Measurements from ENCODE around the gene JARID2.
A peak's percentile ranks its signal among the peaks of the same experiment; 100 is the strongest.

Gene JARID2

DNA sequence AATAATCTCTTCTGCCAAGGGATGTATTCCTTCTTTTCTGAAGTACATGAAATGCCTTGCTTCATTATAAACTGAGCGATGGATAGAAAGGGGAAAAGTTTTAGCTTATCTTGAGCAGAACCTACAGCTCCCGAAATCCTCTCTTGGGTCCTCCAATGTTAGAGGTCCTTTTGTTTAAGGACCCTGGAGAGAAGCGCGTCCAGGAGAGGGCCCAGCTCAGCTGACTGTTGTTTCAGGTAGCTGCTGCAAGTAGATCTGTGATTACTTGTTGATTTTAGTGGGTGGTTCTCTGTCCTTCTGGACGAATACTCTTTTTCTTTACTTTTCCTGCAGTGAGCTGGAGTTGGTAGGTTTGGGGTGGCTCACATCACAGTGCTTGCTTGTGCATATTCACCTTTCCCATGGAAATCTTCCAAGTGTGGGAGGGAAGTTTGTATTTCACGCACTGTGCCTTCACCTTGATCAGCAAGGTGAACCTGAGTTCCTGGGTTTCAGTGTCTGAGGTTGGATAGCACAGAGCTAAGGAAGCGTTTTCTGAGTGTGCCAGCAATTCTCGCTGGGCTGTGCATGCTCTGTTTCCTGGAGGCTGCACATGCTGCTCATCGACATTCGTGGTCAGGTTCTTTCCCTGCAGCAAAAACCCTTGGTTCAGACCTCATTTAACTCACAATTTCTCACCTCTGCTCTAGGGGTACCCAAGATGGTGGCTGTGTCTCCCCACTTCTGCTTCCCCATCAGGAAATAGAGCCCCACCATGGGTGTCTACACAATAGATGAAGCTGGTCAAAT lies 176.3 kb downstream of the JARID2 start:
- no peak for DNase-seq (ENCODE audit: low spot score)

- DNase-seq (ENCODE audit: low spot score): no peak
Observed at GRCh38 chr6:15423286-15423993, 177.6 kb downstream of the JARID2 start.

DNA sequence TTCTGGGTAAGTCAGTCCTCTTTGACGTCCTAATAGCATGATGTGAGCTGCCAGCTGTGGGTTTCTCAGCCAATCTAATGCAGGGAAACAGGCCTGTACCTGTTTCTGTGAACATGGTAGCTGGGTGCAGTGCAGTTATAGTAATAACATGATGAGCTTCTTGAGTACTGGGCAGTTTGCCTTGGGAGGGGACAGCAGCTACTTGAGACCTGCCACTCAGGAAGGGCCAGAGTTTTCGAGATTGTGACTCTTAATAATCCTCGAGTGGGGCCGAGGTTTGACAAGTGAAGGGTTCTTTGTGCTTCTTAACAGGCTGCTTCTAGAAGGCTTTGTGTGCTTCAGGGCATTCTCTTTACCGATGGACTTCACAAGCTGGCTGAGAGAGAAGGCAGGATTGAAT lies 180.1 kb downstream of the JARID2 start:
- DNase-seq (ENCODE audit: low spot score): no peak

- no peak for DNase-seq (ENCODE audit: low spot score)
Observed at GRCh38 chr6:15426395-15426794, 180.5 kb downstream of the JARID2 start.

GRCh38 chr6:15426901-15427300 lies 181.0 kb downstream of the JARID2 start:
- no peak for DNase-seq (ENCODE audit: low spot score)

GRCh38 chr6:15427331-15428070 lies 181.6 kb downstream of the JARID2 start:
- DNase-seq (ENCODE audit: low spot score): no peak

GRCh38 chr6:15429141-15430110 lies 183.6 kb downstream of the JARID2 start:
- peak; percentile 76 for DNase-seq (ENCODE audit: low spot score)

GRCh38 chr6:15430186-15430585 lies 184.3 kb downstream of the JARID2 start:
- DNase-seq (ENCODE audit: low spot score): no peak

DNA sequence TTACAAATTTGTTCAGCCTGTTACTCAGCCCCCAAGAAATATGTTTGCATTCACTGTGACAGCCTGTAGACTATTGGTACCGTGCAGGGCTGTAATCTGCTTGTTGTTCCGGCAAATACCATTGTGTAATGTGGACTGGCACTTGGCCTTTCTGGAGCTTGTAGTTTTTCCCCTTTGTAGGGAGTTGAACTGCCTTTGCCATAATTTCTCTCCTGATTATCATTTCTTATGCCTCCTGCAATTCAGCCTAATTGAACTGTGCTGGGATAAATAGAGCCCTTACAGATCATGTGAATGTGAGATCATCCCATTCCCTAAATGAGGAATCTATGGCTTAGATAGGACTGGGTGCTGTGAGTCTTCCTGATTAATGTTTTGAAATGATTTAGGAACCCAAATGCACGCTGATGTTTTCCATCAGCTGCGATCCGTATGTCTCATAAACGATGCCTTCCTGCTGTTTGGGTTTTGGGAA lies 185.1 kb downstream of the JARID2 start:
- no peak for DNase-seq (ENCODE audit: low spot score)

GRCh38 chr6:15431762-15432483 lies 186.1 kb downstream of the JARID2 start:
- DNase-seq (ENCODE audit: low spot score): peak; percentile 27

DNA sequence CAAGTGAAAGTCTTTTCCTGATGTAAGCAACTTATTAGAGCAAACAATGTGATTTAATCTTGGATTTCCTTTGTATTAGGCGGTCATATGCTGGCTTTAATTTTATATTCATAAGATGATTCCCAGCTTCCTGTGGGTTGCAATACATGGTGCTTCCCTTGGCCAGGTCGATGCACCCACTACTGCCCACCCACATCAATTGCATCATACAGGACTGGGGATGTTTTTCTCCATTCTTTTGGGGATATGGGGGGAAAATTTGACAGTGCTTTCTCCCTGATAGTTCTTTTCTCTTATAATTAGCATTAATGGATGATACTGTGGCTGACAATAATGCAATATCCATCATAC lies 187.6 kb downstream of the JARID2 start:
- DNase-seq (ENCODE audit: low spot score): no peak

GRCh38 chr6:15434263-15434662 lies 188.4 kb downstream of the JARID2 start:
- no peak for DNase-seq (ENCODE audit: low spot score)

DNA sequence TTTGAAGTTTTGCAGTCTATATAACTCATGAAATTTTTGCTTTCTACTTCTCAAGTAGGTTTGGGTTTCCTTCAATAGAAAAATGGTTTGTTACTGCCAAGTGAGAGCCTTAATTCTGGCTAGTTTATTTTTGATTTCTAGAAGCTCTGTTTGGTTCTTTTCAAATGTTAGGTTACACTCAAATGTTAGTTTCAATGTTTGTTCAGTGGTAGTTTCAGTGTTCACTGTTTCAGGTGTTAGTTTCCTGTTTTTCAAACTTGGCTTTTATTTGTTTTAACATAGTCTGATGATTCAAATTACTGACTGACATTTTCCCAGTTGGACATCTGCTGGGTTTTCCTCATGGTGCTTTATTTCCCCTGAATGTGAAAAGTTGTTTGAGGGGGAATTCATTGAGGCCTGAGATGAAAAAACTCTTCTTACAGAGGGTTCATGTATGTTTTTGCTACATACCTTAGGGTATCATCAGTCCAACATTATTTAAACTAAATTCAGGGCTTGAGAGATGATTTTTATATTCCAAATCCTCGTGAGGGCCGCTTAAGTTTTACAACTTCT lies 189.0 kb downstream of the JARID2 start:
- DNase-seq (ENCODE audit: low spot score): no peak

DNA sequence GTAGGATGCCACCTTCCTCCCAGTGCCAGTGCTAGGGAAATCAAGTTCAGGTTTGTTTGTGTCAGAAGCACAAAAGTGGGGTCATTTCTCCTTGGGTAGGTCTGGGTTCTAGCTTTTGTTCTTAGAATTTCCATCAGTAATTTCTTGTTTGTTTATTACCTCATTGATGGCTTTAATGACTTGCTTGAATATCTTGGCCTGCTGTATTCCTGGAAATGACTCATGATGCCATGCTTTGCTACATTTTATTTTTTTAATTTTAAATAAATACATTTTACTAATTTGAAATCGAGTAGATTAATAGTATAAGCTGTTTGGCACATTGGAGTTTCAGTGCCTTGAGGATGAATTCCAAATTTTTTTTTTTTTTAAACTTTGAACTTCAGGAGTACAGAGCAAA lies 189.6 kb downstream of the JARID2 start:
- no peak for DNase-seq (ENCODE audit: low spot score)

DNA sequence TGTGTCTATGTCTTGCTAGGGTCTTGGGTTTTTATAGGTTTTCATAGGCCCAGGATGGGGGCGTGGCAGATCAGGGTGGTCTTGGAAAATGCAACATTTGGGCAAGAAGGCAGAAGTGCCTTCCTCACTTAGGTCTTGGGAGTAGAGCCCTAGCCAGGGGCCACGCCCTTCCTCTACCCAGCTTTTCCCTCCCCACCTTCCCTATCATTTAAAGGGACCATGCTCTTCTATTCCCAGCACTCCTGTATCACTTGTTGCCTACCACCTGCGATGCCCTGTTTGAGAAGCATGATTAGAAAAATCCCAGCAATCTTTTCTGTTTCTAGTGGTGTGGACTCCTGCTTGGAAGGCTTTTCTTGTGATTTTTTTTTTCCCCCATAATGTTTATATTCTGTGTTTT lies 190.6 kb downstream of the JARID2 start:
- DNase-seq (ENCODE audit: low spot score): no peak

- DNase-seq (ENCODE audit: low spot score): no peak
Observed at GRCh38 chr6:15437090-15437635, 191.3 kb downstream of the JARID2 start.

GRCh38 chr6:15439410-15440025 lies 193.6 kb downstream of the JARID2 start:
- no peak for DNase-seq (ENCODE audit: low spot score)

DNA sequence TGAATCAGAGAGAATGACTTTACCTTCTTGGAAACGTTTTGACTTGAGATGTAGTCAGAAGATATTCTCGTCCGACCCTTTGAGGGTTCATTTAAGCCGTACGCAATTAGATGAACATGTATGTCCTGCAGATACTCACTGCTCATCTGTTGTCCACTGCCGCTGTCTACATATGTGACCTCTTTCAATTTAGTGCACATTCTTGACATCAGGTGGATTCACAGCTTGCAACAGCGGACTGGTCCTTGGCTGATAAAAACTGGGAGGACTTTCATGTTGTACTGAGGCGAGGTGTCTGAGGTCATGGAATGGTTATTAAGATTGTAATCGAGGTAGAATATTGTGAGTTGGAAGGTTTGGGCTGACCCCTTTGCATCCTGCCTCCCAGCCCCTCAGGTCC lies 194.2 kb downstream of the JARID2 start:
- DNase-seq (ENCODE audit: low spot score): no peak

DNA sequence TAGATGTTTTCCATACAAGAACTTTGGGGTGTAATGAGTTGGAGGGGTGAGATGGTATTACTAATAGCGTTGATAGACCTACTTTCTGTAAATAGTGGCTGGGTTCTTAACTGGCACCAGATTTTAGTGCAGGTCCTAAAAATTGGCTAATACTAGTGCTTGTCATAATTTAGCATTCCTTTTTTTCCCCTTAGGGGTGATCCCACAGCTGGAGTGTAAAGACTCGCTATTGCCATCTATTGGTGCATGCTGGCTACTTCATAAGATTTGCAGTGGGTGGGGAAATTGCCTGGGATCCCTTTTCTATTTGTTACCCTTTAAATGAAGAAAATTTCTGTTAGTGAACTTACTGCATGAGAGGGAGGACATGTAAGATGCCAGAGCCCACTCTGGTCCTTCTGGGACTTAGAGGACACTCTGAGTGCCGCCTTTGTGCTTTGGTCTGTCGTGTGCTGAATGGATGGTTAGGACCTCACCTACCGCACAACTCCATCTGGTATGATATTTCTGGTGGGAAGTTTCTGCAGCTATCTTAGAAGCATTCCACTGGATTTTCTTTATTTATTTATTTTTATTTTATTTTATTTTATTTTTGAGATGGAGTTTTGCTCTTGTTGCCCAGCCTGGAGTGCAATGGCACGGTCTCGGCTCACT lies 195.5 kb downstream of the JARID2 start:
- DNase-seq (ENCODE audit: low spot score): peak; percentile 84
